ENCODE measurements around the gene PTPRN2. TPM values are rescaled to one million over a fixed set of nuclear protein-coding genes. Genes with fewer than 3 reads are reported as not detected.

The PTPRN2 gene
- total RNA-seq, 1 donor from 2014 or later: 15.4 TPM

DNA sequence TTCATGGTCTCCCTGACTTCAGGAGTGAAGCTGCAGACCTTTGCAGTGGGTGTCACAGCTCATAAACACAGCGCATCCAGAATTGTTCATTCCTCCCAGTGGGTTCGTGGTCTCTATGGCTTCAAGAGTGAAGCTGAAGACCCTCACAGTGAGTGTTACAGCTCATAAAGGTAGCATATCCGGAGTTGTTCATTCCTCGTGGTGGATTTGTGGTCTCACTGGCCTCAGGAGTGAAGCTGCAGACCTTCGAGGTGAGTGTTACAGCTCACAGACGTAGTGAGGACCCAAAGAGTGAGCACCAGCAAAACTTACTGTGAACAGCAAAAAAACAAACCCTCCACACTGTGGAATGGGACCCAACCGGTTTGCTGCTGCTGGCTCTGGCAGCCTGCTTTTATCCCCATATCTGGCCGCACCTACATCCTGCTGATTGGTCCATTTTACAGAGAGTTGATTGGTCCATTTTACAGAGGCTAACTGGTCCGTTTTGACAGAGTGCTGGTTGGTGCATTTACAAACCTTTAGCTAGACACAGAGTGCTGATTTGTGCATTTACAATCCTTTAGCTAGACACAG is 308.8 kb downstream of the PTPRN2 start:
- DNase-seq (ENCODE audit: extremely low spot score, unreplicated experiment): peak; percentile 31
- H3K36me3 Mint-ChIP-seq: no peaks in the 10 kb centered on the region
- no peak overlapping the region for H3K4me3 Mint-ChIP-seq
- peak overlapping the region; percentile 34 for H3K27ac Mint-ChIP-seq
- no peaks in the 10 kb centered on the region for H3K9me3 Mint-ChIP-seq
- no peaks in the 10 kb centered on the region for H3K4me1 Mint-ChIP-seq (ENCODE audit: unreplicated experiment)
- TF ChIP-seq, protein P1, sequence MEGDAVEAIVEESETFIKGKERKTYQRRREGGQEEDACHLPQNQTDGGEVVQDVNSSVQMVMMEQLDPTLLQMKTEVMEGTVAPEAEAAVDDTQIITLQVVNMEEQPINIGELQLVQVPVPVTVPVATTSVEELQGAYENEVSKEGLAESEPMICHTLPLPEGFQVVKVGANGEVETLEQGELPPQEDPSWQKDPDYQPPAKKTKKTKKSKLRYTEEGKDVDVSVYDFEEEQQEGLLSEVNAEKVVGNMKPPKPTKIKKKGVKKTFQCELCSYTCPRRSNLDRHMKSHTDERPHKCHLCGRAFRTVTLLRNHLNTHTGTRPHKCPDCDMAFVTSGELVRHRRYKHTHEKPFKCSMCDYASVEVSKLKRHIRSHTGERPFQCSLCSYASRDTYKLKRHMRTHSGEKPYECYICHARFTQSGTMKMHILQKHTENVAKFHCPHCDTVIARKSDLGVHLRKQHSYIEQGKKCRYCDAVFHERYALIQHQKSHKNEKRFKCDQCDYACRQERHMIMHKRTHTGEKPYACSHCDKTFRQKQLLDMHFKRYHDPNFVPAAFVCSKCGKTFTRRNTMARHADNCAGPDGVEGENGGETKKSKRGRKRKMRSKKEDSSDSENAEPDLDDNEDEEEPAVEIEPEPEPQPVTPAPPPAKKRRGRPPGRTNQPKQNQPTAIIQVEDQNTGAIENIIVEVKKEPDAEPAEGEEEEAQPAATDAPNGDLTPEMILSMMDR (conservative IDR thresholded peaks at IDR 0.05): no peak
- H3K27me3 Mint-ChIP-seq: peaks cover 3% of the 10 kb centered on the region

DNA sequence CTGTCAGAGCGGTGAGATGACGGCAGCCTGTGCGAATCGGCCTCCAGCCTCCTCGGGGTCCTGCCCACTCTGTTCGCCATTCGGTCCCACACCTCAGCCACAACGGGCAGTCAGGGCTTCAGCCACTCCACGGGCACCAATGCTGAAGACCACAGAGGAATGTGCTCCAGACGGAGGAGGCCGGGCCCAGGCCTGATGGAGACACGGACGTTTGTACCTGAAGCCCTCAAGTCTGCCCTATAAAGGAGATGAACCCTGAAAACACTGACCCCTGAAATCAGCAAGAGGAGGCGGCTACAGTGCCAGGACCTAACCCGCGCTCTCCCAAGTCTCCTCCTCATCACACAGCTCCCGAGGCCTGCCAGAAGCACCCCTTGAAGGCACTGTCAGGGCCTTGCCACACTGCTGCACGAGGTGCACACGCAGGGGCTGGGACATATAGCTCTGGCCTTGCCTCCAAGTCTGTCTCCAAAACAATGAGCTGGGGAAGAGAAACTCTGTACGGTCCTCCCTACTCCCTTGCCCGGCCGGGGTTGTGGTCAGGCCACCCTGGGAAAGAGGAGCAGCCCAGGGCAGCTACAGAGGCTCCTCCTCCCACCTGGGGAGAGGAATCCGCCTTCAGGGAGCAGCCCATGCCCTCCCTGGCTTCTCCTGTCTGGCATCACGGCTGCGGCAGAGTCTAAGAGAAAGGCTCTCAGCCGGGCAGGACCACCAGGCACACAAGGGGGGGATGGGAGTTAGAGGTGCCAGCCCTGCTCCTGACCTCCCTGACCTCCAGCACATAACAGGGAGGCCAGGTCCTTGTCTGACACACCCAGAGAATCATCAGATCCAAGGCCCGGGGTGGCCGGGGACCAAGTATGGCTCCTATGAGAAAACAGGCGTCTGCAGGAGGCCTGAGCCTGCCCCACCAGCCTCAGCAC is 310.1 kb downstream of the PTPRN2 start:
- H3K27ac Mint-ChIP-seq: no peak overlapping the region
- TF ChIP-seq, protein P1 (conservative IDR thresholded peaks at IDR 0.05): no peak
- H3K4me1 Mint-ChIP-seq (ENCODE audit: unreplicated experiment): no peaks in the 10 kb centered on the region
- no peaks in the 10 kb centered on the region for H3K9me3 Mint-ChIP-seq
- peak; percentile 60 for DNase-seq (ENCODE audit: extremely low spot score, unreplicated experiment)
- H3K27me3 Mint-ChIP-seq: peaks cover 3% of the 10 kb centered on the region
- no peaks in the 10 kb centered on the region for H3K36me3 Mint-ChIP-seq
- no peak overlapping the region for H3K4me3 Mint-ChIP-seq

DNA sequence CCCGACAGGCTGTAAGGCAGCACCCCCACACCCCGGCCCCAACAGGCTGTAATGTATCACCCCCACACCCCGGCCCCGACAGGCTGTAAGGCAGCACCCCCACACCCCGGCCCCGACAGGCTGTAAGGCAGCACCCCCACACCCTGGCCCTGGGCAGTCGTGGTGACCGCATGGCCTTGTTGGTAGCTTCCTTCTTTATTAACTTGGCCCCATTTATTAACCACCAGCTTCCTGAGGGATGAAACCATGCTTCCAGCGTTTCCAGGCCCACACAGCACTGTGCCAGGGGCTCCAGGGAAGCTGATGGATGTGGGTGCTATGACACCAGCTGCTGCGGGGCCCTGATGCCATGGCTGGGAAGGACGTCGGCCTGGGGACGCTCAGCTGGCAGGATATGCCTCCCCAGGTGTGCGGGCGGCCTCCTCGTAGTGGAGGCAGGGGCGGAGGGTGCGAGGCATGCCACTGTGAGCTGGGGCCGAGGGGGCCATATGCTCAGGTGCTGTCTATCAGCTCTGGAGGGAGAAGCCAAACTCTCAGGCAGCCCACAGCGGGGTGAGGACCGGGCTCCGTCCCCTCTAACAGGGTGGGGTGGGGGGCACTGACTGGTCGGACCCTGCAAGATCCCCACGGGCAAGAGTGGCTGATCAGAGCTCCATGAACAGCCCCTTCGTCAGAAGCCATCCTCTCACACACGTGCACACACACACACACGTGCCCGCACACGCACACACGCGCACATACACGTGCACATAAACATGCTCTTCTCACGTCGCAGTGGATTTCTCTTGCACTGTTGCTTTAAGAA is 311.0 kb downstream of the PTPRN2 start:
- H3K27ac Mint-ChIP-seq: no peak overlapping the region
- H3K27me3 Mint-ChIP-seq: no peaks in the 10 kb centered on the region
- H3K36me3 Mint-ChIP-seq: no peaks in the 10 kb centered on the region
- TF ChIP-seq, protein P1 (conservative IDR thresholded peaks at IDR 0.05): no peak
- H3K9me3 Mint-ChIP-seq: no peaks in the 10 kb centered on the region
- H3K4me3 Mint-ChIP-seq: no peak overlapping the region
- H3K4me1 Mint-ChIP-seq (ENCODE audit: unreplicated experiment): no peaks in the 10 kb centered on the region
- DNase-seq (ENCODE audit: extremely low spot score, unreplicated experiment): peak; percentile 62

DNA sequence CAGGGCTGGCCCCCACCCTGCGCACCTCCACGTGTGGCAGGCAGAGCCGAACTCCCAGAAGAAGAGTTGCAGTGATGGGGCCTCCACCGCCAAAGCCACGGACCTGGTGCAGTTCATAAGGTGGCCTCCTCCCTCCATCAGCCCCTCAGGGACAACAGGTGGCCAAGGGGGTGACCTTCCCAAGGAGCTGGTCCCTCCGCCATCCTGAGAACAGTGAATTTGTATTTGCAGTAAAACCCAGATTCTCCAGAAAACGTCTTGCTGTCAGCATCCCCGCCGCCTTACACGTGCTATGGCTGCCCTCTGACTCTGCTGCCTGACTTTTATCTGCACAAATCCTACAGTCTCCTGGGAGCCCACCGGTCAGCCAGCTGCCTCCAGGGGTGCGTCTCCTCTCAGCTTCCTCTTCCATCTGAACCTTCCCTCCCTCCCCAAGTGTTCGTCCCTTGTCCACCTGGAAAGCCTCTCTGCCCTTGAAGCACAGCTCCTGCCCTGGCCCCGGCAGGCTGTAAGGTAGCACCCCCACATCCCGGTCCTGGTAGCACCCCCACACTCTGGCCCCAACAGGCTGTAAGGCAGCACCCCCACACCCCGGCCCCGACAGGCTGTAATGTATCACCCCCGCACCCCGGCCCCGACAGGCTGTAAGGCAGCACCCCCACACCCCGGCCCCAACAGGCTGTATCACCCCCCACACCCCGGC is 311.8 kb downstream of the PTPRN2 start:
- Mint-ChIP-seq H3K36me3 (no peaks in the 10 kb centered on the region), H3K4me1 (ENCODE audit: unreplicated experiment) (no peaks in the 10 kb centered on the region)

More for the DNA sequence above, 311.8 kb downstream of the PTPRN2 start:
- H3K27me3 Mint-ChIP-seq: no peaks in the 10 kb centered on the region
- TF ChIP-seq, protein P1 (conservative IDR thresholded peaks at IDR 0.05): no peak
- H3K4me3 Mint-ChIP-seq: no peak overlapping the region
- peak; percentile 55 for DNase-seq (ENCODE audit: extremely low spot score, unreplicated experiment)
- H3K9me3 Mint-ChIP-seq: no peaks in the 10 kb centered on the region
- H3K27ac Mint-ChIP-seq: no peak overlapping the region

Data from type B pancreatic cell (in vitro differentiated cells).